Measurements from ENCODE around the gene FOXB1.

GRCh38 chr15:60044636-60045270, 40.6 kb downstream of the FOXB1 start:
- no peak for TF ChIP-seq CTCF (IDR thresholded peaks at IDR 0.05)
- no peak for TF ChIP-seq POLR2A (IDR thresholded peaks at IDR 0.05)

All from vagina (tissue), 2 donors.